K562 (cell line): Measurements from ENCODE around the gene MIEF1. TPM values are rescaled to one million over a fixed set of nuclear protein-coding genes. Genes with fewer than 3 reads are reported as not detected.

Experiments used
- CBX2 ChIP-seq: fragments of 200-600 bp; sonication (generic); IDR thresholded peaks from one replicate; pipeline ENCODE4 v1.6.1; 2012; ENCODE audit warnings: mild to moderate bottlenecking, low read length, inconsistent platforms; ENCODE audit not compliant: insufficient read depth, poor library complexity, severe bottlenecking
- CGGBP1 ChIP-seq: fragments of 250-450 bp; sonication (Bioruptor Pico); IDR thresholded peaks from 2 replicates; pipeline ENCODE4 v1.9.0; 2021; ENCODE audit warnings: mild to moderate bottlenecking
- FOSL1 ChIP-seq: fragments of 200-800 bp; sonication (Bioruptor generic); conservative IDR thresholded peaks from 2 replicates; pipeline ENCODE4 v1.6.1; 2016; ENCODE audit warnings: missing genetic modification characterization, missing compliant biosample characterization
- HNRNPH1 ChIP-seq: fragments of 200-400 bp; formaldehyde crosslinking; optimal IDR thresholded peaks from 2 replicates; pipeline ENCODE3; 2017; ENCODE audit warnings: low read depth, mild to moderate bottlenecking, low read length, moderate library complexity
- MAZ ChIP-seq, 2 experiments: fragments of 450-650 bp in 1 of 2; sonication (generic) in 1 of 2; formaldehyde crosslinking; IDR thresholded peaks in 1 of 2; conservative IDR thresholded peaks in 1 of 2; 2 replicates each; pipeline versions ENCODE4 v1.4.0 to v1.5.0; 2020; ENCODE audit warnings: mild to moderate bottlenecking in 1 of 2, missing genetic modification reagents in 1 of 2
- MXI1 ChIP-seq: IDR thresholded peaks from 2 replicates; pipeline ENCODE4 v1.6.1; 2011; ENCODE audit warnings: low read depth, mild to moderate bottlenecking, improper control_type of control experiment, low read length
- NFYB ChIP-seq: IDR thresholded peaks from 2 replicates; pipeline ENCODE4 v1.6.1; 2011; ENCODE audit warnings: mild to moderate bottlenecking, moderate library complexity; ENCODE audit not compliant: insufficient read length; ENCODE audit errors: extremely low read depth
- NR0B1 ChIP-seq: fragments of 450-650 bp; IDR thresholded peaks from one replicate; pipeline ENCODE4 v1.6.1; 2018; ENCODE audit warnings: mild to moderate bottlenecking, moderate library complexity; ENCODE audit not compliant: partially characterized antibody
- NR1H2 ChIP-seq: sonication (generic); formaldehyde crosslinking; IDR thresholded peaks from 2 replicates; pipeline ENCODE4 v1.4.0; 2020; ENCODE audit warnings: mild to moderate bottlenecking, missing genetic modification reagents
- RBBP5 ChIP-seq: fragments of 200-600 bp; sonication (generic); IDR thresholded peaks from 2 replicates; pipeline ENCODE4 v1.6.1; 2012; ENCODE audit warnings: borderline replicate concordance, mild to moderate bottlenecking, low read length, control low read depth, inconsistent platforms; ENCODE audit not compliant: insufficient read depth, poor library complexity, severe bottlenecking
- RNF219 ChIP-seq: fragments of 250-450 bp; sonication (Bioruptor Pico); IDR thresholded peaks from 2 replicates; pipeline ENCODE4 v1.5.0; 2022; ENCODE audit warnings: mild to moderate bottlenecking
- SMARCA5 ChIP-seq: fragments of 450-650 bp; IDR thresholded peaks from 2 replicates; pipeline ENCODE4 v1.6.1; 2016
- SOX6 ChIP-seq: fragments of 450-650 bp; IDR thresholded peaks from 2 replicates; pipeline ENCODE4 v1.6.1; 2014; ENCODE audit warnings: mild to moderate bottlenecking
- SRSF3 ChIP-seq: fragments of 200-400 bp; formaldehyde crosslinking; IDR thresholded peaks from 2 replicates; pipeline ENCODE4 v1.6.1; 2016; ENCODE audit warnings: mild to moderate bottlenecking, low read length, moderate library complexity; ENCODE audit not compliant: insufficient read depth
- STAT6 ChIP-seq: sonication (generic); formaldehyde crosslinking; IDR thresholded peaks from 2 replicates; pipeline ENCODE4 v1.8.1; 2023; ENCODE audit warnings: mild to moderate bottlenecking, missing genetic modification reagents
- SUPT5H ChIP-seq: fragments of 450-650 bp; IDR thresholded peaks from 2 replicates; pipeline ENCODE4 v1.6.1; 2016
- TAF1 ChIP-seq: IDR thresholded peaks from 2 replicates; pipeline ENCODE4 v1.6.1; 2011; ENCODE audit warnings: mild to moderate bottlenecking, low read length, moderate library complexity; ENCODE audit not compliant: insufficient read depth, control insufficient read depth, severe bottlenecking; ENCODE audit errors: extremely low read depth
- TRIM24 ChIP-seq, 2 experiments: fragments of 450-650 bp; IDR thresholded peaks; 2 replicates each; pipeline ENCODE4 v1.6.1; 2016
- ZNF12 ChIP-seq: sonication (generic); formaldehyde crosslinking; IDR thresholded peaks from 2 replicates; pipeline ENCODE4 v1.4.0; 2020; ENCODE audit warnings: mild to moderate bottlenecking, missing genetic modification reagents
- polyA plus RNA-seq, 8 experiments: library from polyadenylated mRNA; depleted of rRNA in 4 of 8; stranded (reverse) in 5 of 8; unstranded in 3 of 8; fragments of >200 nt; fragmentation: Nextera tagmentation in 2 of 8; fragmentation: Illumina TruSeq in 1 of 8; extraction: Ambion mirVana in 2 of 8; extraction: Trizol in 1 of 8; gene quantifications; 2 replicates each; pipeline versions ENCODE4 v1.2.1 to v1.2.3, GENCODE V29; 2011 to 2014; ENCODE audit warnings: inconsistent platforms in 1 of 8, missing spikeins in 1 of 8
- total RNA-seq, 7 experiments: library from RNA; depleted of rRNA in 6 of 7; stranded (reverse); fragments of >200 nt in 6 of 7; fragmentation: Illumina TruSeq in 2 of 7; extraction: Trizol in 2 of 7; gene quantifications; 2 replicates each; pipeline versions ENCODE4 v1.2.1 to v1.2.3, GENCODE V29; 2011 to 2021; ENCODE audit warnings: low replicate concordance in 1 of 7
- TF ChIP-seq, protein P1 (sequence below): IDR thresholded peaks from 2 replicates; pipeline ENCODE4 v1.6.1; 2014; ENCODE audit warnings: antibody characterized with exemption

MIEF1 gene
- total and polyA plus RNA-seq, 9 of the 15 experiments (the other 6 are each of a cell fraction or from before 2014, with no cell fraction given), result 10.9 to 51.8 (median 25.5) TPM

- TF ChIP-seq SUPT5H (no peak), ZNF12 (no peak), SOX6 (no peak), STAT6 (CRISPR knock-in tag) (no peak), TAF1 (no peak), RNF219 (CRISPR knock-in tag) (no peak), MXI1 (no peak), NR1H2 (CRISPR knock-in tag) (no peak), CBX2 (no peak), HNRNPH1 (no peak), RBBP5 (peak; percentile 39), SMARCA5 (no peak), TRIM24 (IDR thresholded peaks at IDR 0.05) (no peak), SRSF3 (no peak), FOSL1 (tag) (no peak), CGGBP1 (CRISPR knock-in tag) (no peak), NFYB (no peak), NR0B1 (no peak), MAZ (CRISPR knock-in tag; conservative IDR thresholded peaks at IDR 0.05 in 1 of 2, IDR thresholded peaks at IDR 0.05 in 1 of 2) (0 out of 4 replicates have a peak, but pooled peaks of 1 of the 2 experiments have one; percentile 29)
- TF ChIP-seq, protein P1, sequence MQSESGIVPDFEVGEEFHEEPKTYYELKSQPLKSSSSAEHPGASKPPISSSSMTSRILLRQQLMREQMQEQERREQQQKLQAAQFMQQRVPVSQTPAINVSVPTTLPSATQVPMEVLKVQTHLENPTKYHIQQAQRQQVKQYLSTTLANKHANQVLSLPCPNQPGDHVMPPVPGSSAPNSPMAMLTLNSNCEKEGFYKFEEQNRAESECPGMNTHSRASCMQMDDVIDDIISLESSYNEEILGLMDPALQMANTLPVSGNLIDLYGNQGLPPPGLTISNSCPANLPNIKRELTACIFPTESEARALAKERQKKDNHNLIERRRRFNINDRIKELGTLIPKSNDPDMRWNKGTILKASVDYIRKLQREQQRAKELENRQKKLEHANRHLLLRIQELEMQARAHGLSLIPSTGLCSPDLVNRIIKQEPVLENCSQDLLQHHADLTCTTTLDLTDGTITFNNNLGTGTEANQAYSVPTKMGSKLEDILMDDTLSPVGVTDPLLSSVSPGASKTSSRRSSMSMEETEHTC, result no peak
These were observed 45.4 kb upstream of the MIEF1 start, which contains the start of gene MGAT3 (continued) for GRCh38 chr22:39456522-39457197.
